Body of pancreas (tissue), 4 donors: Measurements from ENCODE around the gene PRSS12. TPM values are rescaled to one million over a fixed set of nuclear protein-coding genes. Genes with fewer than 3 reads are reported as not detected.
A peak's percentile ranks its signal among the peaks of the same experiment; 100 is the strongest.

Experiments
- ATAC-seq: fragments of 150-250 bp; one replicate; pipeline ENCODE4 v1.9.1; 2016
- DNase-seq, 4 donors: peaks; one replicate each; pipeline ENCODE4 v3.0.0-alpha.2; 2019
- H3K27ac ChIP-seq, 4 donors: fragments of 200-600 bp; sonication (generic); 1 replicate in 3 of 4; 2 replicates in 1 of 4; pipeline versions ENCODE4 v1.5.1 to v1.6.1; 2016 to 2019; ENCODE audit warnings: mild to moderate bottlenecking in 1 of 4, mixed read lengths in 1 of 4, moderate library complexity in 1 of 4
- H3K27me3 ChIP-seq, 2 donors: fragments of 200-600 bp; sonication (generic); one replicate each; pipeline ENCODE4 v1.6.0; 2016; ENCODE audit warnings: mild to moderate bottlenecking in 1 of 2
- H3K36me3 ChIP-seq, 2 donors: fragments of 200-600 bp; sonication (generic); replicated peaks in 1 of 2; 2 replicates each; pipeline ENCODE4 v1.5.1; 2016; ENCODE audit warnings: low read depth in 2 of 2; ENCODE audit not compliant: insufficient read depth in 1 of 2
- H3K4me1 ChIP-seq: fragments of 200-600 bp; sonication (generic); one replicate; pipeline ENCODE4 v1.6.0; 2016
- H3K4me3 ChIP-seq, 2 donors: fragments of 200-600 bp; sonication (generic); 1 replicate in 1 of 2; 2 replicates in 1 of 2; pipeline ENCODE4 v1.5.1; 2016 to 2019
- H3K9me3 ChIP-seq, 3 donors: fragments of 200-600 bp; sonication (generic); 1 replicate in 2 of 3; 2 replicates in 1 of 3; pipeline ENCODE4 v1.5.1; 2016
- POLR2A ChIP-seq, 3 donors: fragments of 450-650 bp; IDR thresholded peaks; one replicate each; pipeline ENCODE4 v1.6.1; 2016; ENCODE audit warnings: antibody characterized with exemption in 3 of 3, mild to moderate bottlenecking in 2 of 3
- WGBS, 2 donors: methylation state at CpG; one replicate each; pipeline ENCODE4 v1.1.5; 2017; 5-methylcytosine and 5-hydroxymethylcytosine counted together
- intact Hi-C: fragments of 100-400 bp; cut with DNase I; formaldehyde crosslinking; loops from one replicate; pipeline ENCODE4 v1.15.1; 2023
- total RNA-seq, 2 donors: library from RNA; depleted of rRNA; stranded (reverse); fragments of >200 nt; gene quantifications; one replicate each; pipeline ENCODE4 v1.1.0, GENCODE V29; 2016
- TF ChIP-seq, protein P1 (sequence below), 7 experiments: fragments of 450-650 bp in 4 of 7; fragments of 200-600 bp in 3 of 7; sonication (generic) in 3 of 7; IDR thresholded peaks; one replicate each; pipeline ENCODE4 v1.5.1; 2016 to 2019; ENCODE audit warnings: antibody characterized with exemption in 7 of 7

PRSS12 gene
- total RNA-seq, 2 donors from 2014 or later, result 12.2 to 15.8 TPM

GRCh38 chr4:118351851-118352827 lies 664 bp downstream of the PRSS12 start:
- intact Hi-C loops, result loop anchor here (5.0 kb wide), 1 partner anchor 70 kb away; no protein-coding TSS in a partner anchor
- 2 to 18% methylated on average over 6 to 65 of the region's 82 CpGs for WGBS, 2 donors
- Histone ChIP-seq H3K27me3 (no peaks in the 10 kb centered on the region), H3K9me3 (no peaks in the 10 kb centered on the region), H3K4me1 (peaks cover 12% of the 10 kb centered on the region), H3K36me3 (no peaks in the 10 kb centered on the region), H3K27ac (peak overlapping the region; percentile 41 to 85 (median 74)), H3K4me3 (peak overlapping the region; percentile 55 to 63)
- peak; percentile 75 for ATAC-seq
- peak; percentile 13 to 61 (median 50) for TF ChIP-seq POLR2A (IDR thresholded peaks at IDR 0.05)
- TF ChIP-seq, protein P1, sequence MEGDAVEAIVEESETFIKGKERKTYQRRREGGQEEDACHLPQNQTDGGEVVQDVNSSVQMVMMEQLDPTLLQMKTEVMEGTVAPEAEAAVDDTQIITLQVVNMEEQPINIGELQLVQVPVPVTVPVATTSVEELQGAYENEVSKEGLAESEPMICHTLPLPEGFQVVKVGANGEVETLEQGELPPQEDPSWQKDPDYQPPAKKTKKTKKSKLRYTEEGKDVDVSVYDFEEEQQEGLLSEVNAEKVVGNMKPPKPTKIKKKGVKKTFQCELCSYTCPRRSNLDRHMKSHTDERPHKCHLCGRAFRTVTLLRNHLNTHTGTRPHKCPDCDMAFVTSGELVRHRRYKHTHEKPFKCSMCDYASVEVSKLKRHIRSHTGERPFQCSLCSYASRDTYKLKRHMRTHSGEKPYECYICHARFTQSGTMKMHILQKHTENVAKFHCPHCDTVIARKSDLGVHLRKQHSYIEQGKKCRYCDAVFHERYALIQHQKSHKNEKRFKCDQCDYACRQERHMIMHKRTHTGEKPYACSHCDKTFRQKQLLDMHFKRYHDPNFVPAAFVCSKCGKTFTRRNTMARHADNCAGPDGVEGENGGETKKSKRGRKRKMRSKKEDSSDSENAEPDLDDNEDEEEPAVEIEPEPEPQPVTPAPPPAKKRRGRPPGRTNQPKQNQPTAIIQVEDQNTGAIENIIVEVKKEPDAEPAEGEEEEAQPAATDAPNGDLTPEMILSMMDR (IDR thresholded peaks at IDR 0.05), result peak in 4 of 7 experiments; percentile 27 to 40 (median 28)
- DNase-seq, result peak; percentile 65 to 76 (median 72)

DNA sequence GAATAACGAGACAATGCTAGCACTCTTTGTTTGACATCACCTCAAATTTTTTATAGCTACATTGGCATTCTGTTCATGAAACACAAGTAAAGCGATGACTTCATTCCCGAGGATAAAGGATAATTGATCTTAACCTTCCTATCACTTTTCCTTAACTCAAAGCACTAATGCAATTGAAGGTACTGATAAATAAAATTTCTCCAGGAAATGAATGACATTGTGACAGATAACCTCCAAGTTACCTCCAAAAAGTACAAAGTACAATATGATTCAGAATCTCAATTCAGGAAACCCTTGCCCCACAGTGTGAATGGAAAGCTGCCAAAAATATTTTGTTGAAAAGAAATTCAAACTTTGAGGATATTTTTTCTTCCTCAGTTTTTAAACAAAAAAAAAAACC lies 1.8 kb downstream of the PRSS12 start:
- TF ChIP-seq, protein P1 (IDR thresholded peaks at IDR 0.05), result no peak
- no peak for TF ChIP-seq POLR2A (IDR thresholded peaks at IDR 0.05)
- intact Hi-C loops, result loop anchor here (5.0 kb wide), 1 partner anchor 69 kb away; no protein-coding TSS in a partner anchor
- DNase-seq (no peak), ATAC-seq (no peak)
- 25 to 36% methylated on average over 3 of the region's 3 CpGs for WGBS, 2 donors
- Histone ChIP-seq H3K4me1 (peaks cover 18% of the 10 kb centered on the region), H3K9me3 (no peaks in the 10 kb centered on the region), H3K27me3 (no peaks in the 10 kb centered on the region), H3K4me3 (no peak overlapping the region), H3K27ac (peak overlapping the region in 1 of 4 donors; percentile 85), H3K36me3 (no peaks in the 10 kb centered on the region)

- Histone ChIP-seq H3K4me3 (no peak overlapping the region), H3K9me3 (no peaks in the 10 kb centered on the region), H3K27me3 (no peaks in the 10 kb centered on the region), H3K27ac (no peak overlapping the region), H3K36me3 (no peaks in the 10 kb centered on the region), H3K4me1 (peaks cover 18% of the 10 kb centered on the region)
- whole genome bisulfite sequencing, 2 donors, result 92 to 93% methylated on average over 5 of the region's 5 CpGs
- ATAC-seq (no peak), DNase-seq (no peak)
- intact Hi-C loops, result no loop called here
- TF ChIP-seq POLR2A (IDR thresholded peaks at IDR 0.05), result no peak
- TF ChIP-seq, protein P1 (IDR thresholded peaks at IDR 0.05), result no peak
Observed at GRCh38 chr4:118348886-118349285, 3.9 kb downstream of the PRSS12 start.

DNA sequence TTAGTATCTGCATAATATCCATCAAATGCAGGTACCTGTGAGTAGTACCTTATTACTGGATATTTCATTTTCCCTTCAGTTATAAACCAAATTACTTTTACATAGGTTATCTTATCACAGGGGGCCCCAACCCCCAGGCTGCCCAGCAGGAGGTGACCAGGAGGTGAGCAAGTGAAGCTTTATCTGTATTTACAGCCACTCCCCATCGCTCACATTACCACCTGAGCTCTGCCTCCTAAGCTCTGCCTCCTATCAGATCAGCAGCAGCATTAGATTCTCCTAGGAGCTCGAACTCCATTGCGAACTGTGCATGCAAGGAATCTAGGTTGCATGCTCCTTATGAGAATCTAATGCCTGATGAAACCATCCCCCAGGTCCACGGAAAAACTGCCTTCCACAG lies 6.3 kb downstream of the PRSS12 start:
- Histone ChIP-seq H3K4me1 (peaks cover 24% of the 10 kb centered on the region), H3K27me3 (no peaks in the 10 kb centered on the region), H3K36me3 (no peaks in the 10 kb centered on the region), H3K27ac (no peak overlapping the region), H3K9me3 (no peaks in the 10 kb centered on the region), H3K4me3 (no peak overlapping the region)
- DNase-seq (no peak), ATAC-seq (no peak)
- WGBS, 2 donors, result 41 to 67% methylated on average over 4 of the region's 4 CpGs
- TF ChIP-seq POLR2A (IDR thresholded peaks at IDR 0.05), result no peak
- TF ChIP-seq, protein P1 (IDR thresholded peaks at IDR 0.05), result no peak
- intact Hi-C loops, result no loop called here
